ENCODE results near the gene DGCR8.

Gene DGCR8

GRCh38 chr22:20079745-20080444 is at the start of gene DGCR8:
Gene DGCR8 (plus strand): TSS chr22:20080241. CDS start chr22:20085964, 5,723 bp downstream.
- in situ Hi-C loops (cut with MboI; ENCODE audit: low sequenced_read_pairs) = no loop called here

GRCh38 chr22:20031732-20032406 is 48.2 kb upstream of the DGCR8 start:
- in situ Hi-C loops (cut with MboI; ENCODE audit: low sequenced_read_pairs) = no loop called here

- in situ Hi-C loops (cut with MboI; ENCODE audit: low sequenced_read_pairs) = no loop called here
These were observed 47.5 kb upstream of the DGCR8 start for GRCh38 chr22:20032407-20032991.

- in situ Hi-C loops (cut with MboI; ENCODE audit: low sequenced_read_pairs) = no loop called here
These were observed 46.9 kb upstream of the DGCR8 start for GRCh38 chr22:20033045-20033706.

GRCh38 chr22:20034143-20034542 is 45.9 kb upstream of the DGCR8 start:
- in situ Hi-C loops (cut with MboI; ENCODE audit: low sequenced_read_pairs) = no loop called here

- in situ Hi-C loops (cut with MboI; ENCODE audit: low sequenced_read_pairs) = no loop called here
These were observed 44.5 kb upstream of the DGCR8 start for GRCh38 chr22:20035375-20036083.

GRCh38 chr22:20036084-20036482 is 44.0 kb upstream of the DGCR8 start:
- in situ Hi-C loops (cut with MboI; ENCODE audit: low sequenced_read_pairs) = no loop called here

GRCh38 chr22:20036535-20037392 is 43.3 kb upstream of the DGCR8 start:
- in situ Hi-C loops (cut with MboI; ENCODE audit: low sequenced_read_pairs) = no loop called here

GRCh38 chr22:20037419-20037818 is 42.6 kb upstream of the DGCR8 start:
- in situ Hi-C loops (cut with MboI; ENCODE audit: low sequenced_read_pairs) = no loop called here

- in situ Hi-C loops (cut with MboI; ENCODE audit: low sequenced_read_pairs) = no loop called here
These were observed 41.5 kb upstream of the DGCR8 start for GRCh38 chr22:20038574-20038973.

GRCh38 chr22:20039683-20040325 is 40.2 kb upstream of the DGCR8 start:
- in situ Hi-C loops (cut with MboI; ENCODE audit: low sequenced_read_pairs) = no loop called here

- in situ Hi-C loops (cut with MboI; ENCODE audit: low sequenced_read_pairs) = no loop called here
These were observed 39.5 kb upstream of the DGCR8 start for GRCh38 chr22:20040327-20041200.

GRCh38 chr22:20043057-20043996 is 36.7 kb upstream of the DGCR8 start:
- in situ Hi-C loops (cut with MboI; ENCODE audit: low sequenced_read_pairs) = no loop called here

GRCh38 chr22:20043997-20044342 is 36.1 kb upstream of the DGCR8 start:
- in situ Hi-C loops (cut with MboI; ENCODE audit: low sequenced_read_pairs) = no loop called here

GRCh38 chr22:20044495-20045151 is 35.4 kb upstream of the DGCR8 start:
- in situ Hi-C loops (cut with MboI; ENCODE audit: low sequenced_read_pairs) = no loop called here

GRCh38 chr22:20046730-20047129 is 33.3 kb upstream of the DGCR8 start:
- in situ Hi-C loops (cut with MboI; ENCODE audit: low sequenced_read_pairs) = no loop called here

- in situ Hi-C loops (cut with MboI; ENCODE audit: low sequenced_read_pairs) = no loop called here
These were observed 28.1 kb upstream of the DGCR8 start for GRCh38 chr22:20051927-20052308.

Measured in HL-60/S4 treated with phorbol 12-myristate 13-acetate at 8.2 ng/mL for 4 days and 3 days (cell line).